Stimulated activated naive CD8-positive, alpha-beta T cell treated with anti-CD3 and anti-CD28 coated beads, Interleukin-15, Interleukin-2, amounts not matched to agents 100 ng/mL and 50 ng/mL, for 24 hours (primary cell): ENCODE results near the gene CXCL11.
"Not testable (repeated sequence)": the region's sequence is repeated elsewhere in the genome, so short reads cannot be mapped to it uniquely, and the experiment has no call there.

ENCODE experiments used
- H3K27ac Mint-ChIP-seq: one replicate; pipeline ENCODE4 v1.8.0; 2021; ENCODE audit warnings: mild to moderate bottlenecking, mixed read lengths
- H3K27me3 Mint-ChIP-seq: one replicate; pipeline ENCODE4 v1.8.0; 2021; ENCODE audit warnings: mixed read lengths
- H3K36me3 Mint-ChIP-seq: one replicate; pipeline ENCODE4 v1.8.0; 2021; ENCODE audit warnings: low read depth, mixed read lengths
- H3K4me1 Mint-ChIP-seq: one replicate; pipeline ENCODE4 v1.8.0; 2021; ENCODE audit warnings: low read depth, mixed read lengths
- H3K4me3 Mint-ChIP-seq: one replicate; pipeline ENCODE4 v1.8.0; 2021; ENCODE audit warnings: mild to moderate bottlenecking, mixed read lengths
- H3K9me3 Mint-ChIP-seq: one replicate; pipeline ENCODE4 v1.8.0; 2021; ENCODE audit warnings: mixed read lengths

The CXCL11 gene

DNA sequence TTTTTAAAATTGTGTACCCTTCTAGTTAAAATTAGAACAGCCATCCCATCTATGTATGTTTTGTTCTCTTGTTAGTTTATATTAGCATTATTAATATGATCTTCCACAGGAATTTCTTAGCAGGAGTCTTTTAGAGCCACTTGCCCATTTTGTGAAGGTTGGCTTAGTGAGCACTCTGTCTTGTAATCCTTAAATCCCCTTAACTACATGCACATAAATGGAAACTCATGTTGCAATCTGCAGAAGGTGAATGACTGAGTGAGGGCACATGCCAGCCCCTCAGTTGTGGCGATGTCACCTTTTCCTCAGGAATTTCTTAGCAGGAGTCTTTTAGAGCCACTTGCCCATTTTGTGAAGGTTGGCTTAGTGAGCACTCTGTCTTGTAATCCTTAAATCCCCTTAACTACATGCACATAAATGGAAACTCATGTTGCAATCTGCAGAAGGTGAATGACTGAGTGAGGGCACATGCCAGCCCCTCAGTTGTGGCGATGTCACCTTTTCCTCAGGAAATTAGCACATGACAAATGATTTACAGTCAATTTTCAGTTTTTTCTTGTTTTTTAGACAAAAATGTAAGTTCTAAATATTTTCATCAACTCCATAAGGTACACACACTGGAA lies 37.2 kb downstream of the CXCL11 start:
- H3K27me3 Mint-ChIP-seq, H3K9me3 Mint-ChIP-seq, H3K4me1 Mint-ChIP-seq, H3K36me3 Mint-ChIP-seq, H3K27ac Mint-ChIP-seq, H3K4me3 Mint-ChIP-seq: not testable (repeated sequence)

DNA sequence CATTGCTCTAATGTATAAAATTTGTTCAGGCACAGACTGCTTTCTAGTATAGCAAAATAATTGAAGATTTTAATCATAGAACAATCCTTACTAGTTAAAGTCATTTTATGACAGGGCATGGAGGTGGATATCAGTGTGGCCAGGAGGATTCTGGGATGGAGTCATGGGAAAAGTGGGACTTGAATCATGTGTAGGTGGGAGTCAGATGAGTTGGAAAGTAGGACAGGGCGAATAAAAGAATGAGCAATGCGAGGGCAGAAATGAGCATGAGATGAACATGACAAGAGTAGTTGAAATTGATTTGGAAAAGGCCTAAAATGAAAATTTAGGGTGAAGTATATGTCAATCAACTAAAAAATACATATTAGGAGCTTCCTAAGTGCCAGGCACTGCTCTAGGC lies 37.9 kb downstream of the CXCL11 start:
- Mint-ChIP-seq H3K4me3 (no peak overlapping the region), H3K27ac (no peak overlapping the region), H3K9me3 (no peaks in the 10 kb centered on the region), H3K36me3 (no peaks in the 10 kb centered on the region), H3K27me3 (no peaks in the 10 kb centered on the region), H3K4me1 (no peaks in the 10 kb centered on the region)

DNA sequence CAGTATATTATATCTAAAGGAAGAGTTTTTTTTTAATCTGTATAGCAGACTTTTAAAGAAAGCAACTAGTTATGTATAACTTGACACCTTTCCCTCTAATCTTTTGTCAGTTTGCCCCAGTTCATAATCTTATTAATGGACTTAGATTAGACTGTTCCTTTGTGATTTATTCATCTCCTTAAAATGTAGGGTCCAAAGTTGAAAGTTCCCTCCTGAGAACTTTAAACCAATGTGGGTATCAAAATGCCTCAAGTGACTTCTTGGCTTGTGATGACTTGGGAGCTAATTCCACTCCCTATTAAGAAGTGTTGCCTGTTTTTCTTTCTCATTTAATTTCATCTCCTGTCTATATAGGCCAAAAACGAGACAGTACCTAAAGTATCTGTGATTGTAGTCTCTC lies 38.8 kb downstream of the CXCL11 start:
- Mint-ChIP-seq H3K9me3 (no peaks in the 10 kb centered on the region), H3K4me3 (no peak overlapping the region), H3K4me1 (no peaks in the 10 kb centered on the region), H3K27me3 (no peaks in the 10 kb centered on the region), H3K27ac (no peak overlapping the region), H3K36me3 (no peaks in the 10 kb centered on the region)

DNA sequence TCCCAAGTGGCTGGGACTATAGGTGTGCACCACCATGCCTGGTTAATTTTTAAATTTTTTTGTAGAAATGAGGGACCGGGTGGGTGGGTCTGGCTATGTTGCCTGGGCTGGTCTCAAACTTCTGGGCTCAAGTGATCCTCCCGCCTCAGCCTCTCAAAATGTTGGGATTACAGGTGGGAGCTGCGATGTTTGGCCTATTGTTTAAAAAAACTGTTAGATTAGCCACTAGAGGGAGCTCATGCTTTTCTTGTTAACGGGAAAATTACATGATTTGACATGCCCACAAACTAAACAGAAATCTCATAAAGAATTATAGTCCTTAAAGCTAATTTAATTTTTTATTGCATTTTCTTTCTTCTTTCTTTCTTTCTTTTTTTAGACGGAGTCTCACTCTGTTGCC lies 40.1 kb downstream of the CXCL11 start:
- Mint-ChIP-seq H3K4me1 (peaks cover 11% of the 10 kb centered on the region), H3K36me3 (no peaks in the 10 kb centered on the region), H3K4me3 (no peak overlapping the region)

DNA sequence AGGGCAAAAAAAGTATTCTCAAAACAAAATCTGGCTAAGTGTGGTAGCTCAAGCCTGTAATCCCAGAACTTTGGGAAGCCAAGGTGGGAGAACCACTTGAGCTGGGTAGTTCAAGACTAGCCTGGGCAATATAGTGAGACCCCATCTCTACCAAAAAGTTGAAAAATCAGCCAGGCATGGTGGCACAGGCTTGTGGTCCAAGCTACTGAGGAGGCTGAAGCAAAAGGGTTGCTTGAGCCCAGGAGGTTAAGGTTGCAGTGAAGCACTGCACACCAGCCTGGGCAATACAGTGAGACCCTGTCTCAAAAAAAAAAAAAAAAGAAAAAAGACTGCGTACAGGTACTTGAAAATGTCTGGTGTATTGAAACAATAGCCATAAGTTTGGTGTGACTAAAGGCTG lies 43.4 kb downstream of the CXCL11 start:
- Mint-ChIP-seq H3K4me3 (no peak overlapping the region), H3K9me3 (peaks cover 4% of the 10 kb centered on the region)

More for the DNA sequence above, 40.1 kb downstream of the CXCL11 start:
- H3K9me3 Mint-ChIP-seq, result no peaks in the 10 kb centered on the region
- H3K27ac Mint-ChIP-seq, result no peak overlapping the region
- H3K27me3 Mint-ChIP-seq, result no peaks in the 10 kb centered on the region

DNA sequence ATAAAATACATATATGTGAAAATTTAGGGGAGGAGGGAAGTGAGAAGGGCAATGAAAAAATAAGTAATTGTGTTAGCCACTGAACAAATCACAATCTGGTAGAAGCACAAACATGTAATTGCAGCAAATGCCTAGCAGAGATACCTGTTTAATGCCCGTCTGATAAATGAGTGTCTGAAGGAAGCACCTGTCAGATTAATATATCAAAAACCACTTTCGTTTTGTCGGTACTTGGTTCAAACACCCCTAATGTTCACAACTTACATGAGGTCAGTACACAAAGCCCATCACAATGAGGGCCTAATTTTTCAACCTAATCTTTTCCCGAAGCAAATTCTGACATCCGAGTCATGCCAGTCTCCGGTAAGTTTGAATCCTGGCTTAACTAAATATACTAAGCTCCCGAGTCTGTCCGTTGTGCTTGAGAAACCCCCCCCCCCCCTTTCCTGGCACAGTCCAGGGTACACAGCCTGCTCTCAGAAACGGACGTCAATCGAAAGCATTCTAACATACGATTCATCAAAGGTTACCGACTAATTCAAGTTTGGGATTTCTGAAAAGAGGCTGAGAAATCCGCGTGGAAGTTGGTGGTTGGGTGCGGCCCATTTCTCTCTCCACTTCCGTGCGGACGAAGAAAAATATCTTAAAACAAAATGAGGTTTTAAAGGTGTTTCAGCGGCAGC lies 45.9 kb downstream of the CXCL11 start:
- peaks cover 4% of the 10 kb centered on the region for H3K9me3 Mint-ChIP-seq
- H3K4me1 Mint-ChIP-seq, result peaks cover 32% of the 10 kb centered on the region
- H3K27me3 Mint-ChIP-seq, result no peaks in the 10 kb centered on the region
- H3K27ac Mint-ChIP-seq, result peak overlapping the region; percentile 82
- peaks cover 21% of the 10 kb centered on the region for H3K36me3 Mint-ChIP-seq
- peak overlapping the region; percentile 90 for H3K4me3 Mint-ChIP-seq

More for the DNA sequence above, 43.4 kb downstream of the CXCL11 start:
- H3K36me3 Mint-ChIP-seq, result peaks cover 21% of the 10 kb centered on the region
- H3K27me3 Mint-ChIP-seq, result no peaks in the 10 kb centered on the region
- H3K4me1 Mint-ChIP-seq, result peaks cover 32% of the 10 kb centered on the region
- no peak overlapping the region for H3K27ac Mint-ChIP-seq

DNA sequence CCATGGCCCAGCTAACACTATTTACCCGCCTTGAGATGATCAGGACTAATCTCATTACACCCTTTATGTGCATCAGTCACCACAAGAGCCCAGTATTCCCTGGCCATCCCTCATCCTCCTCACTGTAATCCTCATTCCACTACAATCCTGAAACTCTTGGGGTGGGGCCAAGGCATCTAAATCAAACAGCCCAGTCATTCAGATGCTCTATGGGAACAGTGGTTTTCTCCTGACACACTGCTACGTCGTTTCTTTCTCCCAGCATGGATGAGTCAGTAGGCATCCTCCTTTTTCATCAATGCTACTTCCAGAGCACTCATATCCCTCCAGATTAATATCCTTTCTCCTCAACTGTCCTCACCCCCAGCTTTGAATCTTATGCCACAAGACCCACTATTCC lies 50.8 kb downstream of the CXCL11 start:
- H3K36me3 Mint-ChIP-seq, result peaks cover 53% of the 10 kb centered on the region
- no peaks in the 10 kb centered on the region for H3K27me3 Mint-ChIP-seq
- no peak overlapping the region for H3K27ac Mint-ChIP-seq
- no peak overlapping the region for H3K4me3 Mint-ChIP-seq
- peaks cover 21% of the 10 kb centered on the region for H3K4me1 Mint-ChIP-seq
- H3K9me3 Mint-ChIP-seq, result peaks cover 4% of the 10 kb centered on the region
